H9 (cell line): Measurements from ENCODE around the gene PRR36. TPM values are rescaled to one million over a fixed set of nuclear protein-coding genes. Genes with fewer than 3 reads are reported as not detected.

Experiments used
- DNase-seq: peaks from one replicate; pipeline ENCODE4 v3.0.0-alpha.2; 2017
- H2AFZ ChIP-seq: one replicate; pipeline ENCODE4 v1.6.1; 2013; ENCODE audit warnings: mild to moderate bottlenecking, low read length, control low read depth, moderate library complexity
- H2AK5ac ChIP-seq: 2 replicates; pipeline ENCODE4 v1.6.1; 2013; ENCODE audit warnings: low read length, control low read depth, mixed read lengths; ENCODE audit not compliant: insufficient read length
- H2BK120ac ChIP-seq: one replicate; pipeline ENCODE4 v1.6.1; 2013; ENCODE audit warnings: low read depth, mild to moderate bottlenecking, low read length, control low read depth, inconsistent platforms; ENCODE audit not compliant: poor library complexity, severe bottlenecking
- H2BK12ac ChIP-seq: 2 replicates; pipeline ENCODE4 v1.6.1; 2013; ENCODE audit warnings: low read length, control low read depth, mixed read lengths, low read depth; ENCODE audit not compliant: insufficient read length
- H2BK15ac ChIP-seq: 2 replicates; pipeline ENCODE4 v1.6.1; 2013; ENCODE audit warnings: low read depth, low read length, control low read depth
- H2BK20ac ChIP-seq: one replicate; pipeline ENCODE4 v1.6.1; 2013; ENCODE audit warnings: low read depth, mild to moderate bottlenecking, low read length, control low read depth, inconsistent platforms; ENCODE audit not compliant: poor library complexity, severe bottlenecking
- H2BK5ac ChIP-seq: 2 replicates; pipeline ENCODE4 v1.6.1; 2013; ENCODE audit warnings: low read length, control low read depth, mixed read lengths; ENCODE audit not compliant: insufficient read length
- H3K14ac ChIP-seq: 2 replicates; pipeline ENCODE4 v1.6.1; 2013; ENCODE audit warnings: low read length, control low read depth; ENCODE audit not compliant: insufficient read depth
- H3K18ac ChIP-seq: 2 replicates; pipeline ENCODE4 v1.6.1; 2013; ENCODE audit warnings: low read depth, mild to moderate bottlenecking, mixed read lengths, low read length, control low read depth; ENCODE audit not compliant: insufficient read length
- H3K23ac ChIP-seq: 2 replicates; pipeline ENCODE4 v1.6.1; 2013; ENCODE audit warnings: low read length, control low read depth, mixed read lengths, low read depth; ENCODE audit not compliant: insufficient read length
- H3K23me2 ChIP-seq: 2 replicates; pipeline ENCODE4 v1.6.1; 2013; ENCODE audit warnings: low read depth, mild to moderate bottlenecking, mixed read lengths, low read length, control low read depth; ENCODE audit not compliant: insufficient read length, poor library complexity, severe bottlenecking
- H3K27ac ChIP-seq: 2 replicates; pipeline ENCODE4 v1.5.1; 2013; ENCODE audit warnings: low read length, control low read depth, mixed read lengths, low read depth; ENCODE audit not compliant: insufficient read length
- H3K27me3 ChIP-seq: 2 replicates; pipeline ENCODE4 v1.6.1; 2013; ENCODE audit warnings: low read length, control low read depth, inconsistent platforms; ENCODE audit not compliant: insufficient read depth
- H3K4ac ChIP-seq: 2 replicates; pipeline ENCODE4 v1.6.1; 2013; ENCODE audit warnings: low read depth, mild to moderate bottlenecking, control low read depth, inconsistent platforms, low read length, moderate library complexity
- H3K4me1 ChIP-seq: 2 replicates; pipeline ENCODE4 v1.6.1; 2013; ENCODE audit warnings: low read length, control low read depth, inconsistent platforms; ENCODE audit not compliant: insufficient read depth
- H3K4me2 ChIP-seq: 2 replicates; pipeline ENCODE4 v1.6.1; 2013; ENCODE audit warnings: low read length, control low read depth, mixed read lengths; ENCODE audit not compliant: insufficient read length, insufficient read depth
- H3K56ac ChIP-seq: 2 replicates; pipeline ENCODE4 v1.6.1; 2013; ENCODE audit warnings: low read depth, mild to moderate bottlenecking, mixed read lengths, low read length, control low read depth; ENCODE audit not compliant: insufficient read length
- H3K79me1 ChIP-seq: 2 replicates; pipeline ENCODE4 v1.6.1; 2013; ENCODE audit warnings: low read depth, mild to moderate bottlenecking, moderate library complexity, low read length, control low read depth, inconsistent platforms; ENCODE audit not compliant: insufficient read depth, poor library complexity, severe bottlenecking
- H3K79me2 ChIP-seq: 2 replicates; pipeline ENCODE4 v1.6.1; 2013; ENCODE audit warnings: low read length, control low read depth, inconsistent platforms; ENCODE audit not compliant: insufficient read depth
- H3K9ac ChIP-seq: 2 replicates; pipeline ENCODE4 v1.6.1; 2013; ENCODE audit warnings: low read length, control low read depth, mixed read lengths; ENCODE audit not compliant: insufficient read length; ENCODE audit errors: extremely low read depth
- H3K9me3 ChIP-seq: one replicate; pipeline ENCODE4 v1.6.1; 2013; ENCODE audit warnings: low read depth, low read length, inconsistent platforms; ENCODE audit not compliant: control insufficient read depth
- H3T11ph ChIP-seq: one replicate; pipeline ENCODE4 v1.6.1; 2013; ENCODE audit warnings: mild to moderate bottlenecking, low read length, control low read depth, inconsistent platforms
- H4K20me1 ChIP-seq: one replicate; pipeline ENCODE4 v1.6.1; 2013; ENCODE audit not compliant: control insufficient read depth, insufficient read length, insufficient read depth
- H4K5ac ChIP-seq: 2 replicates; pipeline ENCODE4 v1.6.1; 2013; ENCODE audit warnings: low read depth, mild to moderate bottlenecking, mixed read lengths, low read length, control low read depth; ENCODE audit not compliant: insufficient read length
- H4K8ac ChIP-seq: replicated peaks from 2 replicates; pipeline ENCODE4 v1.6.1; 2013; ENCODE audit warnings: low read length, control low read depth, mixed read lengths, low read depth; ENCODE audit not compliant: insufficient read length
- H4K91ac ChIP-seq: 2 replicates; pipeline ENCODE4 v1.6.1; 2013; ENCODE audit warnings: low read depth, mild to moderate bottlenecking, moderate library complexity, mixed read lengths, low read length, control low read depth; ENCODE audit not compliant: insufficient read length
- H3K27ac Mint-ChIP-seq, 3 experiments: 2 replicates in 2 of 3; 3 replicates in 1 of 3; pipeline ENCODE4 v1.8.0; 2020 to 2021; ENCODE audit warnings: mixed read lengths in 3 of 3, mild to moderate bottlenecking in 1 of 3, moderate library complexity in 1 of 3
- H3K27me3 Mint-ChIP-seq: 2 replicates; pipeline ENCODE4 v1.8.0; 2021; ENCODE audit warnings: low read depth, mild to moderate bottlenecking, moderate library complexity, mixed read lengths
- H3K36me3 Mint-ChIP-seq, 3 experiments: 2 replicates in 2 of 3; 3 replicates in 1 of 3; pipeline ENCODE4 v1.8.0; 2020 to 2021; ENCODE audit warnings: low read depth in 3 of 3, mixed read lengths in 3 of 3; ENCODE audit not compliant: insufficient read depth in 1 of 3
- H3K4me1 Mint-ChIP-seq, 2 experiments: 2 replicates each; pipeline ENCODE4 v1.8.0; 2020; ENCODE audit warnings: mixed read lengths in 2 of 2
- H3K4me3 Mint-ChIP-seq, 2 experiments: 2 replicates in 1 of 2; 3 replicates in 1 of 2; pipeline ENCODE4 v1.8.0; 2020 to 2021; ENCODE audit warnings: mild to moderate bottlenecking in 2 of 2, mixed read lengths in 2 of 2, moderate library complexity in 1 of 2
- H3K9me3 Mint-ChIP-seq, 2 experiments: 2 replicates in 1 of 2; 3 replicates in 1 of 2; pipeline ENCODE4 v1.8.0; 2020; ENCODE audit warnings: mild to moderate bottlenecking in 2 of 2, mixed read lengths in 2 of 2, moderate library complexity in 1 of 2
- WGBS: extraction: QIAGEN DNeasy Blood & Tissue Kit; methylation state at CpG from one replicate; pipeline ENCODE4 v1.1.7; 2013; ENCODE audit warnings: missing lambda C conversion rate, low lambda C conversion rate, mixed read lengths; ENCODE audit not compliant: insufficient read length; ENCODE audit errors: extremely low coverage; 5-methylcytosine and 5-hydroxymethylcytosine counted together
- total RNA-seq: library from RNA; stranded (reverse); gene quantifications from 2 replicates; pipeline ENCODE4 v1.2.1, GENCODE V29; 2021
- TF ChIP-seq, protein P1 (sequence below): fragments of 200-600 bp; sonication (generic); conservative IDR thresholded peaks from 3 replicates; pipeline ENCODE4 v1.8.0; 2021; ENCODE audit warnings: antibody characterized with exemption, mild to moderate bottlenecking

PRR36 gene
- total RNA-seq, 1 experiment from 2014 or later: 20.4 TPM

DNA sequence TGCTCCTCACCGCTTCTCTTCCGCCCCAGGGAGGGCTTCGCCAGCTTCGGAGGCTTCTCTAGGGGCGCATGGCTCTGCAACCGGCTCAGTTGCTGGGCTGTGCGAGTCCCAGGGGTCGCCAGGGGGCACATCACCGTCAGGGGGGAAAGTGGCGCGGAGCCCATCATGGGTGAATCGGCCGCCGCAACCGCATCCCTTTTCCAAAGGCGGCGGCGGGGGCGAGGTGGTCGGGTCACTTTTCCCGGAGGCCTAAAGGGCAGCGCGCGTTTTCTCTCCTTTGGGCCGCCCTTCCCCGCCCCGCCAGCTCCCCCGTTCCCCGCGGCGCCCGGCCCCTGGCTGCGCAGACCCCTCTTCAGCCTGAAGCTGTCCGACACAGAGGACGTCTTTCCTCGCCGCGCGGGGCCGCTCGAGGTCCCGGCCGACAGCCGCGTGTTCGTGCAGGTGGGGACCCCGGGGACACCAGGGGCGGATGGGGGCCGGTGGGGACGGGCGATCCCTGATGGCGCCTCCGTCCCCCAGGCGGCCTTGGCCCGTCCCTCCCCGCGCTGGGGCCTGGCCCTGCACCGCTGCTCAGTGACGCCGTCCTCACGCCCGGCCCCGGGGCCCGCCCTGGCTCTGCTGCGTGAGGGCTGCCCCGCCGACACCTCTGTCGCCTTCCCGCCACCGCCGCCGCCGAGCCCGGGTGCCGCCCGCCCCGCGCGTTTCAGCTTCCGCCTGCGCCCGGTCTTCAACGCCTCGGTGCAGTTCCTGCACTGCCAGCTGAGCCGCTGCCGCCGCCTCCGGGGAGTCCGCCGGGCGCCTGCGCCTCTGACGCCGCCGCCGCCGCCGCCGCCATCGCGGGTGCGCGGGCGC is 42.1 kb upstream of the PRR36 start:
- H2AFZ ChIP-seq: no peak overlapping the region

More for the DNA sequence above, 42.1 kb upstream of the PRR36 start:
- Histone ChIP-seq H2AK5ac (no peak overlapping the region), H2BK15ac (no peak overlapping the region), H3K79me2 (no peaks in the 10 kb centered on the region), H3K4ac (no peak overlapping the region), H3K27ac (no peak overlapping the region), H3K56ac (no peak overlapping the region), H3K9me3 (no peaks in the 10 kb centered on the region), H2BK12ac (no peak overlapping the region), H4K91ac (no peak overlapping the region), H3K27me3 (peaks cover 16% of the 10 kb centered on the region; the same call in 1 of the 2 replicates), H3K14ac (no peak overlapping the region; the same call in 1 of the 2 replicates), H3K79me1 (no peaks in the 10 kb centered on the region), H3K18ac (no peak overlapping the region), H3K4me2 (peak overlapping the region; percentile 74), H2BK120ac (no peak overlapping the region), H3T11ph (no peak overlapping the region), H4K20me1 (no peaks in the 10 kb centered on the region), H3K9ac (no peak overlapping the region), H3K23me2 (peaks cover 17% of the 10 kb centered on the region), H3K4me1 (no peaks in the 10 kb centered on the region), H3K23ac (no peak overlapping the region), H2BK20ac (no peak overlapping the region), H2BK5ac (no peak overlapping the region), H4K8ac (no peak overlapping the region), H4K5ac (no peak overlapping the region)
- peak overlapping the region; percentile 67 to 91 for H3K4me3 Mint-ChIP-seq
- peaks cover 11 to 16% (median 14%) of the 10 kb centered on the region in 3 experiments; a peak in 6 of 7 replicates for H3K36me3 Mint-ChIP-seq
- TF ChIP-seq, protein P1, sequence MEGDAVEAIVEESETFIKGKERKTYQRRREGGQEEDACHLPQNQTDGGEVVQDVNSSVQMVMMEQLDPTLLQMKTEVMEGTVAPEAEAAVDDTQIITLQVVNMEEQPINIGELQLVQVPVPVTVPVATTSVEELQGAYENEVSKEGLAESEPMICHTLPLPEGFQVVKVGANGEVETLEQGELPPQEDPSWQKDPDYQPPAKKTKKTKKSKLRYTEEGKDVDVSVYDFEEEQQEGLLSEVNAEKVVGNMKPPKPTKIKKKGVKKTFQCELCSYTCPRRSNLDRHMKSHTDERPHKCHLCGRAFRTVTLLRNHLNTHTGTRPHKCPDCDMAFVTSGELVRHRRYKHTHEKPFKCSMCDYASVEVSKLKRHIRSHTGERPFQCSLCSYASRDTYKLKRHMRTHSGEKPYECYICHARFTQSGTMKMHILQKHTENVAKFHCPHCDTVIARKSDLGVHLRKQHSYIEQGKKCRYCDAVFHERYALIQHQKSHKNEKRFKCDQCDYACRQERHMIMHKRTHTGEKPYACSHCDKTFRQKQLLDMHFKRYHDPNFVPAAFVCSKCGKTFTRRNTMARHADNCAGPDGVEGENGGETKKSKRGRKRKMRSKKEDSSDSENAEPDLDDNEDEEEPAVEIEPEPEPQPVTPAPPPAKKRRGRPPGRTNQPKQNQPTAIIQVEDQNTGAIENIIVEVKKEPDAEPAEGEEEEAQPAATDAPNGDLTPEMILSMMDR: peak; percentile 50
- peaks cover 57% of the 10 kb centered on the region for H3K27me3 Mint-ChIP-seq
- WGBS: no CpG with 5 or more reads among the region's 104 CpGs
- no peak overlapping the region for H3K27ac Mint-ChIP-seq
- no peaks in the 10 kb centered on the region; a peak in 1 of 5 replicates for H3K9me3 Mint-ChIP-seq
- peak; percentile 59 for DNase-seq
- peaks cover 20 to 27% of the 10 kb centered on the region in 2 experiments for H3K4me1 Mint-ChIP-seq
